GM12873 (cell line): ENCODE data around the gene ABHD1.

Source experiments
- TF ChIP-seq, protein P1 (sequence below): IDR thresholded peaks from 2 replicates; pipeline ENCODE4 v1.5.1; 2012; ENCODE audit warnings: low read depth, mild to moderate bottlenecking, moderate library complexity, low read length, control low read depth; ENCODE audit not compliant: insufficient read depth; ENCODE audit errors: missing control alignments

The ABHD1 gene

DNA sequence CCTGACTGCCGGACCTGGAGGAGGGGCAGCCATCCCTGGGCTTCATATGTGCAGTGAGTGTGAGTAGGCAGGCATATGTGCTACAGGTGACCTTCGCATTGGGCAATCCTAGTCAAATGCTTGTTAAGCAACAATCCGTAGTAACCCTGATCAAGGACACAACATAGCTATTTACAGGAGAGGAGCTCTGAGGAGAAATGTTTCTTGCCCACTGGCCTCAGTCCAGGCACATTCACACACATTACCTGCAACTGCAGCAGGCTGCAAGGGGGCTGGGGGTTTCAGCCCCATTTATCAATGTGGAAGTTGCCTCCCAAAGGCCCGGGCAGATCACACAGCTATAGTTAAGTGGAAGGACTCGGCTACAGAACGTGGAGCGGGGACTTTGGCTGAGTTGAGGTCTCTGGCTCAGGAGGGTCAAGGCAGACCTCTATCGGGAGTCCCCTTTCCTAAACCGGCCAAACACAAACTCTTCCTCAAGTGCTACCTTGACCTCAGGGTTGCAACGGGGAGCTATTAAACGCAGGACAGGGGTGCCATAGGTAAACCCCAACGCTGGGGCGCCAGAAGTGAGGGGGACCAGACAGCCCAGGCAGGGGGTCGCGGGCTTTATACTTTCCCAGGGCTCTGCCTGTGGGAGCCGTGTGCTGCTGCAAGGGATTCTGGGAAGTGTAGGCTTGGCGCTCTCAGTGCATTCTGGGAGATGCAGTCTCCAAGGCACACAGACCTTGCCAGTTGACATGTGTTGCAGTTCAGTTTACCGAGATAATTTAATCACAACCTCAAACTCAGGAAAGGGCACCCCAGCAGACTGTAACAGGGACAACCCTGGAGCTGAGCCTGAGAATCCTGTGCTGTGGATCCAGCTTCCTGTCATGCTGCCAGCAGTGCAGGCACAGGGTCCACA, 27.6 kb upstream of the ABHD1 start:
- TF ChIP-seq, protein P1, sequence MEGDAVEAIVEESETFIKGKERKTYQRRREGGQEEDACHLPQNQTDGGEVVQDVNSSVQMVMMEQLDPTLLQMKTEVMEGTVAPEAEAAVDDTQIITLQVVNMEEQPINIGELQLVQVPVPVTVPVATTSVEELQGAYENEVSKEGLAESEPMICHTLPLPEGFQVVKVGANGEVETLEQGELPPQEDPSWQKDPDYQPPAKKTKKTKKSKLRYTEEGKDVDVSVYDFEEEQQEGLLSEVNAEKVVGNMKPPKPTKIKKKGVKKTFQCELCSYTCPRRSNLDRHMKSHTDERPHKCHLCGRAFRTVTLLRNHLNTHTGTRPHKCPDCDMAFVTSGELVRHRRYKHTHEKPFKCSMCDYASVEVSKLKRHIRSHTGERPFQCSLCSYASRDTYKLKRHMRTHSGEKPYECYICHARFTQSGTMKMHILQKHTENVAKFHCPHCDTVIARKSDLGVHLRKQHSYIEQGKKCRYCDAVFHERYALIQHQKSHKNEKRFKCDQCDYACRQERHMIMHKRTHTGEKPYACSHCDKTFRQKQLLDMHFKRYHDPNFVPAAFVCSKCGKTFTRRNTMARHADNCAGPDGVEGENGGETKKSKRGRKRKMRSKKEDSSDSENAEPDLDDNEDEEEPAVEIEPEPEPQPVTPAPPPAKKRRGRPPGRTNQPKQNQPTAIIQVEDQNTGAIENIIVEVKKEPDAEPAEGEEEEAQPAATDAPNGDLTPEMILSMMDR = no peak

DNA sequence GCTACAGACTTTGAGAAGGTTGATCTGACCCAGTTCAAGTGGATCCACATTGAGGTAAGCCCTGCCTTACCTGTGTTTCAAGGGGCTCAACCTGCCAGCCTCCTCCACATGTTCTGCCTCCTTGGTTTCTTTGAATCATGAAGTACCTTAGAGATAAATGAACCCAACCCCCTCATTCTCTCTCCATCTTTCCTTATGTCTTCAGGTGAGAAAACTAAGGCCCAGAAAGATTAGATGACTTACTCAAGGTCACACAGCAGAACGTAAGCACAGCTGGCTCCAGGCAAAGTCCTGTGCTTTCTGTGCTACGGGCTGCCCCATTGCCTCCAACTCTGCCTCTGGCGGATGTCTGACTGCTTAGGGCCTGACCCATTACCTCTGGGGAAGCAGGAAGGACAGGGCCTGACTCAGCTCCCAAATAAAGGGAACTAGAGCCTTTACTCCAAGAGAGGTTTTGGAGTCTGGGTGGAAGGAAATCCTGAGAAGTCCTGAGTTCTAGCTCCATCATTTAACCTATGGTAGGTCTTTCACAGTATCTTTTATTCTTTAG, 26.8 kb upstream of the ABHD1 start:
- TF ChIP-seq, protein P1 = no peak

DNA sequence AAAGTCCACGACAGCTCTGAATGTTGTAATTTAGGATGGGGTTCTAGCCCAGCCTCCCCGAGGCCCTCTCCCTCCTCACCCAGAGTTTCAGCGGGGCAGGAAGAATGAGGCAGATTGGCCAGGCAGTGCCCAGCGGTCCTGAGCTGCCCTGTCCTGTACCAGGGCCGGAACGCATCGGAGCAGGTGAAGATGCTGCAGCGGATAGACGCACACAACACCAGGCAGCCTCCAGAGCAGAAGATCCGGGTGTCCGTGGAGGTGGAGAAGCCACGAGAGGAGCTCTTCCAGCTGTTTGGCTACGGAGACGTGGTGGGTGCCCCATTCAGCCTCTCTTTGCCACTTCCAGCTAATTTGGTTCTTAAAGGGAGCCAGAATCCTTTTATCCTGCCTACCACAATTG, 26.3 kb upstream of the ABHD1 start:
- TF ChIP-seq, protein P1 = no peak

DNA sequence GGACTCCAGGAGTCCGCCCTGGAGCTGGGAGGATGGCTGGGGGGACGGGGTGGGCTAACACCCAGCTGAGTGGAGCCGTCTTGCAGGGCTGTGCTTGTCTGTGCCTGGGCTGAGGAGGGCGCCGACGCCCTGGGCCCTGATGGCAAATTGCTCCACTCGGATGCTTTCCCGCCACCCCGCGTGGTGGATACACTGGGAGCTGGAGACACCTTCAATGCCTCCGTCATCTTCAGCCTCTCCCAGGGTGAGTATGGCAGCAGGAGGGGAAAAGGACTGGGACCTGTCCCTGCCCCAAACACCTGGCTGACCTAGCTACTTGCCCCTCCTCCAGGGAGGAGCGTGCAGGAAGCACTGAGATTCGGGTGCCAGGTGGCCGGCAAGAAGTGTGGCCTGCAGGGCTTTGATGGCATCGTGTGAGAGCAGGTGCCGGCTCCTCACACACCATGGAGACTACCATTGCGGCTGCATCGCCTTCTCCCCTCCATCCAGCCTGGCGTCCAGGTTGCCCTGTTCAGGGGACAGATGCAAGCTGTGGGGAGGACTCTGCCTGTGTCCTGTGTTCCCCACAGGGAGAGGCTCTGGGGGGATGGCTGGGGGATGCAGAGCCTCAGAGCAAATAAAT, 24.2 kb upstream of the ABHD1 start:
- TF ChIP-seq, protein P1 = no peak

DNA sequence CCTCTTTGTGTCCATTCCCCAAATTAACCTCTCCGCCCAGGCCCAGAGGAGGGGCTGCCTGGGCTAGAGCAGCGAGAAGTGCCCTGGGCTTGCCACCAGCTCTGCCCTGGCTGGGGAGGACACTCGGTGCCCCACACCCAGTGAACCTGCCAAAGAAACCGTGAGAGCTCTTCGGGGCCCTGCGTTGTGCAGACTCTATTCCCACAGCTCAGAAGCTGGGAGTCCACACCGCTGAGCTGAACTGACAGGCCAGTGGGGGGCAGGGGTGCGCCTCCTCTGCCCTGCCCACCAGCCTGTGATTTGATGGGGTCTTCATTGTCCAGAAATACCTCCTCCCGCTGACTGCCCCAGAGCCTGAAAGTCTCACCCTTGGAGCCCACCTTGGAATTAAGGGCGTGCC, 23.6 kb upstream of the ABHD1 start:
- TF ChIP-seq, protein P1 = no peak

DNA sequence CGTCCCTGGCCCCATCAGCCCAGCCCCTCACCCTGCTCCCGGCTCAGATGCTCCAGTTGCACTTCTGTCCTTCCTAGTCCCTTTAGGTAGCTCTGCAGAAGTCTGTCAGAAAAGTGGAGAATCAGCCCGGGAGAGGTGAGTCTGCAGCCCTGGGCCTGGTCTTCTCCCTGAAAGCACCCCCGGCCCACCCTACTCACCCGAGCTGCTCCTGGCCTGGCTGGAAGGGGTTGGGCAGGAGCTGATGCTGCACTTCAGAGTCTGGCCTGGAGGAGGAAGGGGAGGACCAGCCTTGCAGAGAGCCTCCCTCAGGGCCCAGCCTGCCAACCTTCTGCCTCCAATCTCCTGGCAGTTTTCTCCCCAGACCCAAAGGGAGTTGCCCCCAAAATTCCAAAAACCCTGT, 21.3 kb upstream of the ABHD1 start:
- TF ChIP-seq, protein P1 = no peak

DNA sequence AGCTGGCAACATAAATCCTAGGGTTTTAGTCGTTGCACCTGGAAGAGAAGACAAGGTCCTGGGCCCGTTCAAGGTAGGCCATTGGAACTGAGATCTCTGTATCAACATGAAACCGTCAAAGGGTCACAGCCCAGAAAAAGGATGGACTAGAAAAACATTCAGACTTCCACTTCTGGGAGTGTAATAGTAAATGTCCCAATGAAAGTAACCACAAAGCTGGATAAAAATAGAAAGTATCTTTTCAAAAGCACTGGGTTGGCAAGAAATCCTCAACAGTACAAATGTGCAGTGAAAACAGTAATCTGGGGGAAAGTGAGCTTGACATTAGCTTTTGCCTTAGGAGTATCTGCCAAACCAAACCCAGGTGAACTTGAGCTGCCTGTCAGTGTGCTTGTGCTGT, 17.6 kb upstream of the ABHD1 start:
- TF ChIP-seq, protein P1 = no peak
